Measurements from ENCODE around the gene DAB1. TPM values are rescaled to one million over a fixed set of nuclear protein-coding genes. Genes with fewer than 3 reads are reported as not detected.

The DAB1 gene
- total and polyA plus RNA-seq, 2 of the 8 experiments (the other 6 are each of a cell fraction or from before 2014, with no cell fraction given) = 4.4 to 11.8 TPM

- TF ChIP-seq TAF1 (IDR thresholded peaks at IDR 0.05; ENCODE audit: low read depth, low read length) (no peak), POLR2A (IDR thresholded peaks at IDR 0.05; ENCODE audit: control extremely low read depth in 1 of 2, low read depth in 2 of 2, low read length in 2 of 2) (no peak), CHD7 (IDR thresholded peaks at IDR 0.05; ENCODE audit: insufficient replicate concordance, low read length) (no peak), JUND (IDR thresholded peaks at IDR 0.05; ENCODE audit: low read length) (no peak), CEBPB (IDR thresholded peaks at IDR 0.05; ENCODE audit: low read depth, low read length) (no peak), HDAC6 (IDR thresholded peaks at IDR 0.05; ENCODE audit: low read depth, low read length) (no peak), RBBP5 (IDR thresholded peaks at IDR 0.05; ENCODE audit: borderline replicate concordance, low read depth, low read length) (no peak)
These were observed 454.9 kb downstream of the DAB1 start (continued) for GRCh38 chr1:56968878-56969495.

Data from H1 (cell line).